IMR-90 (cell line): Measurements from ENCODE around the gene CYTH4.

Experiments
- CEBPB ChIP-seq: IDR thresholded peaks from 2 replicates; pipeline ENCODE4 v1.6.1; 2012; ENCODE audit warnings: low read depth, low read length, improper control_type of control experiment
- CTCF ChIP-seq: conservative IDR thresholded peaks from 2 replicates; pipeline ENCODE4 v1.5.1; 2012; ENCODE audit warnings: mild to moderate bottlenecking, low read depth, low read length, improper control_type of control experiment
- MAZ ChIP-seq: IDR thresholded peaks from 2 replicates; pipeline ENCODE4 v1.6.1; 2012; ENCODE audit warnings: low read depth, mild to moderate bottlenecking, low read length, improper control_type of control experiment, moderate library complexity, borderline replicate concordance
- POLR2A ChIP-seq: IDR thresholded peaks from 2 replicates; pipeline ENCODE4 v1.6.1; 2012; ENCODE audit warnings: mild to moderate bottlenecking, low read depth, low read length
- RAD21 ChIP-seq: IDR thresholded peaks from 2 replicates; pipeline ENCODE4 v1.6.1; 2012; ENCODE audit warnings: low read length, improper control_type of control experiment
- RCOR1 ChIP-seq: IDR thresholded peaks from 2 replicates; pipeline ENCODE4 v1.6.1; 2012; ENCODE audit warnings: mild to moderate bottlenecking, low read length, improper control_type of control experiment; ENCODE audit not compliant: insufficient replicate concordance
- SMC3 ChIP-seq: fragments of 150-350 bp; IDR thresholded peaks from 2 replicates; pipeline ENCODE4 v1.6.1; 2016; ENCODE audit warnings: low read depth, mild to moderate bottlenecking, antibody characterized with exemption, low read length, moderate library complexity
- TF ChIP-seq, protein P1 (sequence below): fragments of 150-350 bp; IDR thresholded peaks from 2 replicates; pipeline ENCODE4 v1.6.1; 2016; ENCODE audit warnings: low read depth, mild to moderate bottlenecking, low read length, moderate library complexity, borderline replicate concordance

- TF ChIP-seq MAZ: no peak
- no peak for TF ChIP-seq CTCF
- no peak for TF ChIP-seq RCOR1
- TF ChIP-seq RAD21: no peak
- no peak for TF ChIP-seq SMC3
- TF ChIP-seq POLR2A: no peak
- TF ChIP-seq CEBPB: no peak
- TF ChIP-seq, protein P1, sequence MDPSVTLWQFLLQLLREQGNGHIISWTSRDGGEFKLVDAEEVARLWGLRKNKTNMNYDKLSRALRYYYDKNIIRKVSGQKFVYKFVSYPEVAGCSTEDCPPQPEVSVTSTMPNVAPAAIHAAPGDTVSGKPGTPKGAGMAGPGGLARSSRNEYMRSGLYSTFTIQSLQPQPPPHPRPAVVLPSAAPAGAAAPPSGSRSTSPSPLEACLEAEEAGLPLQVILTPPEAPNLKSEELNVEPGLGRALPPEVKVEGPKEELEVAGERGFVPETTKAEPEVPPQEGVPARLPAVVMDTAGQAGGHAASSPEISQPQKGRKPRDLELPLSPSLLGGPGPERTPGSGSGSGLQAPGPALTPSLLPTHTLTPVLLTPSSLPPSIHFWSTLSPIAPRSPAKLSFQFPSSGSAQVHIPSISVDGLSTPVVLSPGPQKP: no peak
Observed at GRCh38 chr22:37333724-37334460, 51.6 kb downstream of the CYTH4 start.
